Thoracic aorta (tissue), 2 donors: ENCODE measurements around the gene TMC7. TPM values are rescaled to one million over a fixed set of nuclear protein-coding genes. Genes with fewer than 3 reads are reported as not detected.

Source experiments
- ATAC-seq: fragments of 150-250 bp; one replicate; pipeline ENCODE4 v1.8.0; 2017; ENCODE audit warnings: low read depth; ENCODE audit not compliant: insufficient number of reproducible peaks, low FRiP score
- DNase-seq: peaks from one replicate; pipeline ENCODE4 v3.0.0-alpha.2; 2020; ENCODE audit warnings: low spot score
- H3K27ac ChIP-seq, 2 donors: fragments of 200-600 bp; sonication (generic); 1 replicate in 1 of 2; 2 replicates in 1 of 2; pipeline ENCODE4 v1.5.1; 2016; ENCODE audit warnings: mild to moderate bottlenecking in 2 of 2, moderate library complexity in 2 of 2
- H3K27me3 ChIP-seq: fragments of 200-600 bp; sonication (generic); replicated peaks from 2 replicates; pipeline ENCODE4 v1.6.0; 2016; ENCODE audit warnings: mild to moderate bottlenecking; ENCODE audit not compliant: insufficient read depth
- H3K36me3 ChIP-seq: fragments of 200-600 bp; sonication (generic); one replicate; pipeline ENCODE4 v1.5.1; 2016
- H3K4me1 ChIP-seq, 2 donors: fragments of 200-600 bp; sonication (generic); 1 replicate in 1 of 2; 2 replicates in 1 of 2; pipeline versions ENCODE4 v1.5.1 to v1.6.0; 2016; ENCODE audit warnings: low read depth in 2 of 2, mild to moderate bottlenecking in 1 of 2; ENCODE audit not compliant: control insufficient read depth in 1 of 2
- H3K4me3 ChIP-seq: fragments of 200-600 bp; sonication (generic); 2 replicates; pipeline ENCODE4 v1.5.1; 2016; ENCODE audit warnings: mild to moderate bottlenecking
- H3K9me3 ChIP-seq: fragments of 200-600 bp; sonication (generic); 2 replicates; pipeline ENCODE4 v1.5.1; 2016
- total RNA-seq, 2 donors: library from RNA; depleted of rRNA; stranded (reverse); fragments of >200 nt; gene quantifications; one replicate each; pipeline versions ENCODE4 v1.1.0 to v1.2.3, GENCODE V29; 2016
- TF ChIP-seq, protein P1 (sequence below): fragments of 200-600 bp; sonication (generic); IDR thresholded peaks from one replicate; pipeline ENCODE4 v1.5.1; 2019; ENCODE audit warnings: antibody characterized with exemption

Gene TMC7
- total RNA-seq, 2 donors from 2014 or later = 0.49 to 0.81 TPM

DNA sequence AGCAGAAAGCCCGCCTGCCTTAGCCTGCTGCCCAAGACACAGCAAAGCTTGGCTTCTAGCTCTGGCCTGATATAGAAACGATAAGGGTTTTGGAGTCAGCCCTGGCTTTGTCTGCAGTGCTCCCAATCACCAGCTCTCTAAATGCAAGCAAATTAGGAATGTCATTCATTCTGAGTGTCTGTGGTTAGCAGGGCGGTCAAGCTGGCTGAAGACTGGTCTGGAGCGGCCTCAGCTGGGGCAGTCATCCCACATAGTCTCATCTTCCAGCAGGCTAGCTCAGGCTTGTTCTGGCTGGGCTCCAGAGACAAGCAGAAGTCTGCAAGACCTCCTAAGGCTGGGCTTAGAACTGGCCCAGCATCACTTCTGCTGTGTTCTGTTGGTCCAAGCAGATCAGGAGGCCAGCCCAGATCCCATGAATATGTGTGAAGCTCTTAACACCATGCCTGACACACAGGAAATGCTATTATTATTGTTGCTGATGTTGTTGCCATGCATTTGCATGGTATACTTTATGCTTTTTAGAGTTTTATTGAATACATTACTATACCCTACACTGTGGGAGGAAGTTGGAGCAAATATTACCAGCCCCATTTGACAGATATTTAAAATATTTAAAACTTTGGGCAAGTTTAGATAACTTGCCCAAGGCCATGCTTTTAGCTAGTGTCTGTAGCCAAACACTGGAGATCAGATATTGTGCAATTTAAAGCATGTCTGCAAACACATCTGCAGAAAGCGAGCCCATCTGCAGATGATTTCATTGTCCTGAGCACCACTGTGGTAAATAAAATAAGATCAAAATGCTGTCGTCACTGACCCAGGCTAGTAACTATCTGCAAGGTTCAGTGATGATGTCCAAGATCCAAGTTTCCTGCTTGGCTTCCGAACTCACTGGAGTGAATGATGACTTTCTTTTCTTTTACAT lies 24.8 kb downstream of the TMC7 start:
- ATAC-seq = no peak
- Histone ChIP-seq H3K27me3 (no peaks in the 10 kb centered on the region), H3K27ac (no peak overlapping the region), H3K4me1 (no peaks in the 10 kb centered on the region), H3K36me3 (no peaks in the 10 kb centered on the region), H3K4me3 (no peak overlapping the region), H3K9me3 (peaks cover 3% of the 10 kb centered on the region)
- TF ChIP-seq, protein P1, sequence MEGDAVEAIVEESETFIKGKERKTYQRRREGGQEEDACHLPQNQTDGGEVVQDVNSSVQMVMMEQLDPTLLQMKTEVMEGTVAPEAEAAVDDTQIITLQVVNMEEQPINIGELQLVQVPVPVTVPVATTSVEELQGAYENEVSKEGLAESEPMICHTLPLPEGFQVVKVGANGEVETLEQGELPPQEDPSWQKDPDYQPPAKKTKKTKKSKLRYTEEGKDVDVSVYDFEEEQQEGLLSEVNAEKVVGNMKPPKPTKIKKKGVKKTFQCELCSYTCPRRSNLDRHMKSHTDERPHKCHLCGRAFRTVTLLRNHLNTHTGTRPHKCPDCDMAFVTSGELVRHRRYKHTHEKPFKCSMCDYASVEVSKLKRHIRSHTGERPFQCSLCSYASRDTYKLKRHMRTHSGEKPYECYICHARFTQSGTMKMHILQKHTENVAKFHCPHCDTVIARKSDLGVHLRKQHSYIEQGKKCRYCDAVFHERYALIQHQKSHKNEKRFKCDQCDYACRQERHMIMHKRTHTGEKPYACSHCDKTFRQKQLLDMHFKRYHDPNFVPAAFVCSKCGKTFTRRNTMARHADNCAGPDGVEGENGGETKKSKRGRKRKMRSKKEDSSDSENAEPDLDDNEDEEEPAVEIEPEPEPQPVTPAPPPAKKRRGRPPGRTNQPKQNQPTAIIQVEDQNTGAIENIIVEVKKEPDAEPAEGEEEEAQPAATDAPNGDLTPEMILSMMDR = no peak
- DNase-seq = no peak

DNA sequence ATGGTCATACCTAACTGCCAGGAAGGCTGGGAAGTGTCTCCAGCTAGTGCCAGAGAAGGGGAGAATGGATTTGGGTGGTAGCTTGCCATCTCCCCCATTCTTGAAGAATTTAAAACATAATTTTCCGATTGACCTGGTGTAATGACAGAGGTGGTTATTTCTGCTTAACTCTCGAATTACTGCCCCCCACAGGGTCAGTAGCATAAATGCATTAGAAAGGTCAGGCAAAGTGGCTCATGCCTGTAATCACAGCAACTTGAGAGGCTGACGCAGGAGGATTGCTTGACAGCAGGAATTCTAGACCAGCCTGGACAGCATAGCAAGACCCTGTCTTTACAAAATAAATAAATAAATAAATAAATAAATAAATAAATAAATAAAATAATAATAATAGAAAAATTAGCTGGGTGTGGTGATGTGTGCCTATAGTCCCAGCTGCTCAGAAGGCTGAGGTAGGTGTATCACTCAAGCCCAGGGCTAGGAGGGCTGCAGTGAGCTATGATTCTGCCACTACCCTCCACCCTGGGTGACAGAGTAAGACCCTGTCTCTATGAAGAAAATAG lies 27.5 kb downstream of the TMC7 start:
- no peaks in the 10 kb centered on the region for H3K36me3 ChIP-seq
- peaks cover 3% of the 10 kb centered on the region for H3K9me3 ChIP-seq
- H3K27ac ChIP-seq = no peak overlapping the region
- ATAC-seq = no peak
- H3K4me3 ChIP-seq = no peak overlapping the region
- no peaks in the 10 kb centered on the region for H3K4me1 ChIP-seq
- TF ChIP-seq, protein P1 = no peak
- DNase-seq = no peak
- no peaks in the 10 kb centered on the region for H3K27me3 ChIP-seq

DNA sequence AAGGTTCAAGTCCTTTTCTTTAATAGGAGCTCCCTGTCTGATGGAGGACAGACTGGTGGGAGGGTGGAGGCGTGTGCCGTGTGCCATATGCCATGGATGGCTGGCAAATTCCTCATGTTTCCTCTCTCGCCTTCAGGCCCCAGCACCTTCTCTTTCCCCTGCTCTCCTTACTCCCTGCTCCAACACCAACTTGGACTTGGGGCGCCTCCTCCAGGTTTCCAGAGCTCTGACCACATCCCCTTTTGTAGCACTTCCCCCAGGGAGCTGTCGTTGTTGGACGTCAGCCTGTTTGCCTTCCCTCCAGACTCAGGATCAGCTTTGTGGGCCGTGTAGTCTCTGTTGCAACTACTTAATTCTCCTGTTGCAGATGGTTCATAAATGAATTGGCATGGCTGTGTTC lies 30.7 kb downstream of the TMC7 start:
- peaks cover 3% of the 10 kb centered on the region for H3K9me3 ChIP-seq
- DNase-seq (no peak), ATAC-seq (no peak)
- H3K36me3 ChIP-seq = no peaks in the 10 kb centered on the region
- TF ChIP-seq, protein P1 = no peak
- H3K4me1 ChIP-seq = no peaks in the 10 kb centered on the region
- no peaks in the 10 kb centered on the region for H3K27me3 ChIP-seq
- no peak overlapping the region for H3K4me3 ChIP-seq
- no peak overlapping the region for H3K27ac ChIP-seq

DNA sequence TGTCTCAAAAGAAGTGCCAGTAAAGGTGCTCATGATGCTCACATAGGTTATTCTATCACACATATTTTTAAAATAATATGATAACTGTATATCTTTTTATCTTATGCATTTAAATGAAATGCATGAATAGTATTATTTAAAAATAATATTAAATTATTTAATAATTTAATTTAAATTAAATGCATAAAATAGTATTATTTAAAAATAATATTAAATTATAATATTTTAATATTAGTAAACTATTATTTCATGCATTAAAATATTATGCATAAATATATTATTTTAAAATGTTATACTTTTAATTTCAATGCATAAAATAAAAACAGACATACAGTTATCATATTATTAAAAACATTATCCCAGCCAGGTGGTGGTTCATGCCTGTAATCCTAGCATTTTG lies 33.4 kb downstream of the TMC7 start:
- Histone ChIP-seq H3K4me3 (no peak overlapping the region), H3K9me3 (no peaks in the 10 kb centered on the region), H3K4me1 (no peaks in the 10 kb centered on the region), H3K36me3 (no peaks in the 10 kb centered on the region), H3K27ac (no peak overlapping the region), H3K27me3 (no peaks in the 10 kb centered on the region)
- TF ChIP-seq, protein P1 = no peak
- no peak for ATAC-seq
- no peak for DNase-seq

DNA sequence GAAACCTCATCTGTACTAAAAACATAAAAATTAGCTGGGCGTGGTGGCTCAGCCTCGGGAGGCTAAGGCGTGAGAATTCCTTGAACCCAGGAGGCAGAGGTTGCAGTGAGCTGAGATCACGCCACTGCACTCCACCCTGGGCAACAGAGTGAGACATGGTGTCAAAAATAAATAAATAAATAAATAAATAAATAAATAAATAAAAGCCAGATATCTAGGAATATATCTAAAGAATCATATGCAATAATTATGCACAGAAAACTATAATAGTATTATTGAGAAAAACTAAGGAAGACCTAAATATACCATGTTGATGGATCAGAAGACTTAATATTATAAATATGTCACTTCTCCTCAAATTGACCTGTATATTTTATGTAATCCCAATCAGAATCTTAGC lies 37.0 kb downstream of the TMC7 start:
- no peak overlapping the region for H3K27ac ChIP-seq
- no peaks in the 10 kb centered on the region for H3K9me3 ChIP-seq
- no peaks in the 10 kb centered on the region for H3K27me3 ChIP-seq
- no peaks in the 10 kb centered on the region for H3K4me1 ChIP-seq
- H3K36me3 ChIP-seq = no peaks in the 10 kb centered on the region
- ATAC-seq (no peak), DNase-seq (no peak)
- H3K4me3 ChIP-seq = no peak overlapping the region
- TF ChIP-seq, protein P1 = no peak
